SK-N-MC (cell line): ENCODE results near the gene PCCA.

Experiments used
- DNase-seq: peaks from one replicate; pipeline ENCODE4 v3.0.0-alpha.2; 2011; ENCODE audit warnings: low read depth, low spot score
- H3K27ac ChIP-seq: fragments of 200-600 bp; sonication (generic); 2 replicates; pipeline ENCODE4 v1.5.1; 2016; ENCODE audit warnings: mixed run types
- H3K36me3 ChIP-seq: fragments of 200-600 bp; sonication (generic); 2 replicates; pipeline ENCODE4 v1.6.1; 2017; ENCODE audit warnings: antibody characterized with exemption, low read length, mixed read lengths; ENCODE audit not compliant: insufficient read depth
- H3K4me3 ChIP-seq: fragments of 200-600 bp; sonication (generic); 2 replicates; pipeline ENCODE4 v1.5.1; 2016
- H3K9ac ChIP-seq: fragments of 200-600 bp; sonication (generic); 2 replicates; pipeline ENCODE4 v1.8.0; 2017; ENCODE audit warnings: mixed run types, mixed read lengths; ENCODE audit not compliant: insufficient read length
- H3K9me3 ChIP-seq: fragments of 200-600 bp; sonication (generic); 2 replicates; pipeline ENCODE4 v1.6.1; 2017; ENCODE audit warnings: low read depth, mild to moderate bottlenecking, antibody characterized with exemption, low read length, moderate library complexity, mixed read lengths
- EZH2 ChIP-seq: fragments of 200-600 bp; sonication (generic); IDR thresholded peaks from one replicate; pipeline ENCODE4 v1.6.1; 2017; ENCODE audit warnings: antibody characterized with exemption
- FOXP2 ChIP-seq: optimal IDR thresholded peaks from 2 replicates; pipeline ENCODE3; 2011; ENCODE audit warnings: mild to moderate bottlenecking, moderate library complexity; ENCODE audit not compliant: insufficient read depth; ENCODE audit errors: extremely low read length, control extremely low read depth
- POLR2AphosphoS5 ChIP-seq: IDR thresholded peaks from 2 replicates; pipeline ENCODE4 v1.6.1; 2012; ENCODE audit warnings: mild to moderate bottlenecking, low read depth, low read length, borderline replicate concordance

PCCA gene

GRCh38 chr13:100106005-100106404 is 17.1 kb downstream of the PCCA start:
- Histone ChIP-seq H3K36me3 (no peaks in the 10 kb centered on the region), H3K4me3 (no peak overlapping the region), H3K27ac (no peak overlapping the region), H3K9ac (no peak overlapping the region), H3K9me3 (no peaks in the 10 kb centered on the region)
- TF ChIP-seq FOXP2: no peak
- TF ChIP-seq POLR2AphosphoS5: no peak
- TF ChIP-seq EZH2: no peak
- DNase-seq: no peak

- no peak for TF ChIP-seq POLR2AphosphoS5
- no peak for TF ChIP-seq EZH2
- no peak for TF ChIP-seq FOXP2
Measured at GRCh38 chr13:100106705-100107104, 17.8 kb downstream of the PCCA start.

GRCh38 chr13:100108913-100109507 is 20.1 kb downstream of the PCCA start:
- no peak for TF ChIP-seq FOXP2
- no peak for TF ChIP-seq POLR2AphosphoS5
- TF ChIP-seq EZH2: no peak
- H3K9me3 ChIP-seq: no peaks in the 10 kb centered on the region
- no peak overlapping the region for H3K4me3 ChIP-seq
- no peak overlapping the region for H3K27ac ChIP-seq
- no peak overlapping the region for H3K9ac ChIP-seq
- H3K36me3 ChIP-seq: no peaks in the 10 kb centered on the region
- DNase-seq: no peak

More at GRCh38 chr13:100106705-100107104, 17.8 kb downstream of the PCCA start:
- Histone ChIP-seq H3K27ac (no peak overlapping the region), H3K9ac (peak overlapping the region; percentile 17), H3K36me3 (no peaks in the 10 kb centered on the region), H3K9me3 (no peaks in the 10 kb centered on the region), H3K4me3 (no peak overlapping the region)
- DNase-seq: no peak

GRCh38 chr13:100110269-100110668 is 21.4 kb downstream of the PCCA start:
- Histone ChIP-seq H3K4me3 (no peak overlapping the region), H3K27ac (no peak overlapping the region), H3K9ac (no peak overlapping the region), H3K9me3 (no peaks in the 10 kb centered on the region), H3K36me3 (no peaks in the 10 kb centered on the region)
- no peak for DNase-seq
- TF ChIP-seq POLR2AphosphoS5 (no peak), FOXP2 (no peak)

GRCh38 chr13:100112186-100112838 is 23.4 kb downstream of the PCCA start:
- no peak for DNase-seq
- no peaks in the 10 kb centered on the region for H3K36me3 ChIP-seq
- no peak overlapping the region for H3K4me3 ChIP-seq
- TF ChIP-seq POLR2AphosphoS5: no peak
- no peak for TF ChIP-seq FOXP2
- TF ChIP-seq EZH2: no peak
- H3K9ac ChIP-seq: peak overlapping the region; percentile 10
- H3K27ac ChIP-seq: no peak overlapping the region
- no peaks in the 10 kb centered on the region for H3K9me3 ChIP-seq

- TF ChIP-seq FOXP2 (no peak), EZH2 (no peak), POLR2AphosphoS5 (no peak)
- Histone ChIP-seq H3K36me3 (no peaks in the 10 kb centered on the region), H3K9ac (no peak overlapping the region), H3K9me3 (no peaks in the 10 kb centered on the region), H3K4me3 (no peak overlapping the region), H3K27ac (no peak overlapping the region)
- DNase-seq: no peak
Measured at GRCh38 chr13:100115693-100116254, 26.9 kb downstream of the PCCA start.

- Histone ChIP-seq H3K4me3 (no peak overlapping the region), H3K9ac (no peak overlapping the region), H3K36me3 (peaks cover 8% of the 10 kb centered on the region; the same call in 1 of the 2 replicates), H3K27ac (no peak overlapping the region), H3K9me3 (no peaks in the 10 kb centered on the region)
- no peak for DNase-seq
- TF ChIP-seq POLR2AphosphoS5: no peak
- no peak for TF ChIP-seq FOXP2
- TF ChIP-seq EZH2: no peak
Measured at GRCh38 chr13:100124265-100124664, 35.4 kb downstream of the PCCA start.

- no peak overlapping the region for H3K27ac ChIP-seq
- no peaks in the 10 kb centered on the region for H3K9me3 ChIP-seq
- H3K36me3 ChIP-seq: peaks cover 8% of the 10 kb centered on the region; the same call in 1 of the 2 replicates
- TF ChIP-seq FOXP2 (no peak), EZH2 (no peak), POLR2AphosphoS5 (no peak)
- no peak overlapping the region for H3K4me3 ChIP-seq
- no peak for DNase-seq
- no peak overlapping the region for H3K9ac ChIP-seq
Measured at GRCh38 chr13:100125946-100126345, 37.1 kb downstream of the PCCA start.
